H1 (cell line): Measurements from ENCODE around the gene ZC3HAV1. TPM values are rescaled to one million over a fixed set of nuclear protein-coding genes. Genes with fewer than 3 reads are reported as not detected.

Source experiments
- CREB1 ChIP-seq: IDR thresholded peaks from 2 replicates; pipeline ENCODE4 v1.6.1; 2012; ENCODE audit warnings: inconsistent platforms
- EGR1 ChIP-seq: IDR thresholded peaks from 2 replicates; pipeline ENCODE4 v1.6.1; 2011; ENCODE audit warnings: low read depth, low read length, borderline replicate concordance
- RNF2 ChIP-seq: fragments of 200-900, 300-1000 bp; sonication (generic); IDR thresholded peaks from 2 replicates; pipeline ENCODE4 v1.7.1; 2016; ENCODE audit warnings: borderline replicate concordance, low read depth, mild to moderate bottlenecking, antibody characterized with exemption, low read length; ENCODE audit not compliant: poor library complexity, severe bottlenecking; ENCODE audit errors: missing control alignments
- SIN3A ChIP-seq, 2 experiments: IDR thresholded peaks in 1 of 2; conservative IDR thresholded peaks in 1 of 2; 2 replicates each; pipeline ENCODE4 v1.6.1; 2011 to 2012; ENCODE audit warnings: low read length in 2 of 2, improper control_type of control experiment in 1 of 2, low read depth in 1 of 2, mild to moderate bottlenecking in 1 of 2
- SRF ChIP-seq: IDR thresholded peaks from 2 replicates; pipeline ENCODE4 v1.6.1; 2011; ENCODE audit warnings: mild to moderate bottlenecking, low read depth, low read length, moderate library complexity
- TBP ChIP-seq: IDR thresholded peaks from 2 replicates; pipeline ENCODE4 v1.6.1; 2011; ENCODE audit warnings: low read depth, low read length, improper control_type of control experiment
- YY1 ChIP-seq: IDR thresholded peaks from 2 replicates; pipeline ENCODE4 v1.6.1; 2011; ENCODE audit warnings: low read depth, mild to moderate bottlenecking, low read length
- polyA plus RNA-seq, 7 experiments: library from polyadenylated mRNA; depleted of rRNA in 3 of 7; stranded (reverse) in 5 of 7; unstranded in 2 of 7; fragments of >200 nt in 5 of 7; fragments of 200-250 nt in 2 of 7; gene quantifications; 1 replicate in 5 of 7; 2 replicates in 1 of 7; 4 replicates in 1 of 7; pipeline versions ENCODE4 v1.2.1 to v1.2.3, GENCODE V29; 2011 to 2013; ENCODE audit warnings: missing spikeins in 2 of 7, mixed read lengths in 2 of 7
- total RNA-seq: library from RNA; stranded (reverse); fragmentation: NEBNext Ultra II Directional; extraction: Animal tissue kit (Norgen Biotek cat#: 25700); gene quantifications from 2 replicates; pipeline ENCODE4 v1.2.1, GENCODE V29; 2021

The ZC3HAV1 gene
- total and polyA plus RNA-seq, 2 of the 8 experiments (the other 6 are each of a cell fraction or from before 2014, with no cell fraction given): 22.5 to 43.4 TPM

- TF ChIP-seq TBP: no peak
- TF ChIP-seq RNF2: no peak
- no peak for TF ChIP-seq CREB1
- TF ChIP-seq SIN3A (conservative IDR thresholded peaks at IDR 0.05 in 1 of 2, IDR thresholded peaks at IDR 0.05 in 1 of 2; ENCODE audit: low read depth in 1 of 2, low read length in 2 of 2): no peak
- TF ChIP-seq SRF: no peak
- no peak for TF ChIP-seq EGR1
- TF ChIP-seq YY1: no peak
Observed at GRCh38 chr7:139046143-139046542, 63.4 kb downstream of the ZC3HAV1 start (continued).
